Osteoblast (primary cell): ENCODE measurements around the gene OR2T29. TPM values are rescaled to one million over a fixed set of nuclear protein-coding genes. Genes with fewer than 3 reads are reported as not detected.
"Not testable (repeated sequence)": the region's sequence is repeated elsewhere in the genome, so short reads cannot be mapped to it uniquely, and the experiment has no call there.

Experiments
- DNase-seq: peaks from one replicate; pipeline ENCODE4 v3.0.0; 2011; ENCODE audit warnings: low spot score, mixed read lengths; ENCODE audit not compliant: insufficient read length; ENCODE audit errors: missing footprints
- H2AFZ ChIP-seq: 2 replicates; pipeline ENCODE4 v1.6.0; 2011; ENCODE audit warnings: mild to moderate bottlenecking, low read length
- H3K27ac ChIP-seq: 2 replicates; pipeline ENCODE4 v1.5.1; 2011; ENCODE audit warnings: mild to moderate bottlenecking, low read depth, low read length, moderate library complexity
- H3K27me3 ChIP-seq: 2 replicates; pipeline ENCODE4 v1.6.0; 2012; ENCODE audit warnings: mild to moderate bottlenecking, control low read depth, inconsistent platforms, low read length, moderate library complexity; ENCODE audit not compliant: insufficient read depth
- H3K36me3 ChIP-seq: 2 replicates; pipeline ENCODE4 v1.5.1; 2011; ENCODE audit warnings: mild to moderate bottlenecking, low read length, control low read depth, moderate library complexity; ENCODE audit not compliant: insufficient read depth
- H3K4me1 ChIP-seq: 2 replicates; pipeline ENCODE4 v1.5.1; 2011; ENCODE audit warnings: mild to moderate bottlenecking, low read length, control low read depth, moderate library complexity; ENCODE audit not compliant: insufficient read depth
- H3K4me2 ChIP-seq: 2 replicates; pipeline ENCODE4 v1.6.0; 2011; ENCODE audit warnings: mild to moderate bottlenecking, low read length; ENCODE audit not compliant: insufficient read depth
- H3K4me3 ChIP-seq: fragments of 200-600 bp; sonication (generic); 3 replicates; pipeline ENCODE4 v1.5.1; 2012; ENCODE audit warnings: mild to moderate bottlenecking, low read length, inconsistent platforms; ENCODE audit not compliant: insufficient read depth
- H3K79me2 ChIP-seq: 2 replicates; pipeline ENCODE4 v1.6.0; 2012; ENCODE audit warnings: mild to moderate bottlenecking, low read length, control low read depth, inconsistent platforms; ENCODE audit not compliant: insufficient read depth
- H3K9me3 ChIP-seq: 2 replicates; pipeline ENCODE4 v1.5.1; 2011; ENCODE audit warnings: low read depth, low read length, control low read depth
- H4K20me1 ChIP-seq: 2 replicates; pipeline ENCODE4 v1.6.0; 2012; ENCODE audit warnings: mild to moderate bottlenecking, low read length, control low read depth; ENCODE audit not compliant: insufficient read depth
- CTCF ChIP-seq: IDR thresholded peaks from 2 replicates; pipeline ENCODE4 v1.5.1; 2011; ENCODE audit warnings: mild to moderate bottlenecking, low read depth, low read length, moderate library complexity; ENCODE audit errors: extremely low read depth
- total RNA-seq: library from RNA; depleted of rRNA; stranded (reverse); fragments of >200 nt; gene quantifications from 2 replicates; pipeline ENCODE4 v1.2.3, GENCODE V29; 2012

Gene OR2T29
- total RNA-seq, 1 donor: not detected

GRCh38 chr1:248590055-248590454, 27.5 kb upstream of the OR2T29 start:
- H3K4me2 ChIP-seq: no peak overlapping the region
- no peaks in the 10 kb centered on the region for H3K27me3 ChIP-seq
- DNase-seq: no peak
- H3K79me2 ChIP-seq: no peaks in the 10 kb centered on the region
- H3K4me1 ChIP-seq: no peaks in the 10 kb centered on the region
- TF ChIP-seq CTCF: no peak
- no peak overlapping the region for H2AFZ ChIP-seq
- H3K36me3 ChIP-seq: no peaks in the 10 kb centered on the region
- H3K9me3 ChIP-seq: no peaks in the 10 kb centered on the region
- H3K4me3 ChIP-seq: no peak overlapping the region
- H3K27ac ChIP-seq: no peak overlapping the region
- no peaks in the 10 kb centered on the region for H4K20me1 ChIP-seq

- H4K20me1 ChIP-seq: no peaks in the 10 kb centered on the region
- no peaks in the 10 kb centered on the region for H3K9me3 ChIP-seq
- H3K4me2 ChIP-seq: no peak overlapping the region
- H2AFZ ChIP-seq: no peak overlapping the region
- H3K27me3 ChIP-seq: no peaks in the 10 kb centered on the region
- no peak overlapping the region for H3K4me3 ChIP-seq
- H3K79me2 ChIP-seq: no peaks in the 10 kb centered on the region
- H3K4me1 ChIP-seq: no peaks in the 10 kb centered on the region
- peak; percentile 13 for DNase-seq
- no peak for TF ChIP-seq CTCF
- no peak overlapping the region for H3K27ac ChIP-seq
- H3K36me3 ChIP-seq: no peaks in the 10 kb centered on the region
Measured at GRCh38 chr1:248589334-248589733, 26.8 kb upstream of the OR2T29 start.

- H3K36me3 ChIP-seq: no peaks in the 10 kb centered on the region
- no peaks in the 10 kb centered on the region for H3K79me2 ChIP-seq
- H4K20me1 ChIP-seq: no peaks in the 10 kb centered on the region
- no peaks in the 10 kb centered on the region for H3K27me3 ChIP-seq
- H3K4me1 ChIP-seq: no peaks in the 10 kb centered on the region
- H3K27ac ChIP-seq: no peak overlapping the region
- H2AFZ ChIP-seq: no peak overlapping the region
- TF ChIP-seq CTCF: no peak
- no peak overlapping the region for H3K4me3 ChIP-seq
- no peaks in the 10 kb centered on the region for H3K9me3 ChIP-seq
- no peak overlapping the region for H3K4me2 ChIP-seq
- no peak for DNase-seq
Measured at GRCh38 chr1:248585266-248585665, 22.7 kb upstream of the OR2T29 start.

GRCh38 chr1:248576260-248576980, 13.8 kb upstream of the OR2T29 start:
- Histone ChIP-seq H3K4me3 (no peak overlapping the region), H3K27ac (no peak overlapping the region), H4K20me1 (no peaks in the 10 kb centered on the region), H2AFZ (no peak overlapping the region), H3K9me3 (no peaks in the 10 kb centered on the region), H3K27me3 (no peaks in the 10 kb centered on the region), H3K4me2 (no peak overlapping the region), H3K79me2 (no peaks in the 10 kb centered on the region), H3K4me1 (no peaks in the 10 kb centered on the region), H3K36me3 (no peaks in the 10 kb centered on the region)
- TF ChIP-seq CTCF: no peak
- no peak for DNase-seq

- not testable (repeated sequence) for DNase-seq, H4K20me1 ChIP-seq, H3K27me3 ChIP-seq, H3K36me3 ChIP-seq, H3K9me3 ChIP-seq, H3K4me1 ChIP-seq, H3K4me3 ChIP-seq, H2AFZ ChIP-seq, H3K79me2 ChIP-seq, H3K27ac ChIP-seq, H3K4me2 ChIP-seq
Measured at GRCh38 chr1:248574657-248575056, 12.1 kb upstream of the OR2T29 start, which contains the start of gene OR2T34. OR2T34 (minus strand) TSS chr1:248574757; CDS start chr1:248574757, 0 bp downstream.

- not testable (repeated sequence) for H3K36me3 ChIP-seq, DNase-seq, H3K79me2 ChIP-seq, H4K20me1 ChIP-seq, H3K4me1 ChIP-seq, H3K9me3 ChIP-seq, H2AFZ ChIP-seq, H3K27ac ChIP-seq, H3K27me3 ChIP-seq, H3K4me2 ChIP-seq, H3K4me3 ChIP-seq
Measured at GRCh38 chr1:248573856-248574255, 11.3 kb upstream of the OR2T29 start.
